PC-3 (cell line): Measurements from ENCODE around the gene NDUFA13. TPM values are rescaled to one million over a fixed set of nuclear protein-coding genes. Genes with fewer than 3 reads are reported as not detected.

Experiments
- ATAC-seq: fragments of 200-7000 bp; cut with Tn5 transposase; 2 replicates; pipeline ENCODE4 v1.9.1; 2020; ENCODE audit warnings: mild to moderate bottlenecking, moderate library complexity
- BruUV-seq: library from RNA; stranded (reverse); fragments of 400-500 nt; replicated peaks from 2 replicates; lab custom pipeline; 2021; lab: Mats Ljungman, UMichigan
- CTCF ChIA-PET: fragments of 300-600 bp; sonication (Branson Sonifier 250); formaldehyde crosslinking; loops from one replicate; lab custom pipeline; 2022; ENCODE audit warnings: antibody characterized with exemption; lab: Charles Lee
- POLR2A ChIA-PET: fragments of 300-600 bp; sonication (Branson Sonifier 250); formaldehyde crosslinking; loops from one replicate; lab custom pipeline; 2022; ENCODE audit warnings: antibody characterized with exemption; ENCODE audit not compliant: unreplicated experiment; lab: Charles Lee
- DNase-seq: peaks from one replicate; pipeline ENCODE4 v3.0.0-alpha.2; 2015
- H2AFZ ChIP-seq: fragments of 300-600 bp; sonication (generic); 2 replicates; pipeline ENCODE4 v1.6.0; 2016; ENCODE audit warnings: antibody characterized with exemption, low read length
- H3F3A ChIP-seq: fragments of 300-600 bp; sonication (generic); one replicate; pipeline ENCODE4 v1.6.0; 2017; ENCODE audit warnings: antibody characterized with exemption, low read length, control low read depth, mild to moderate bottlenecking; ENCODE audit not compliant: unreplicated experiment
- H3K27ac ChIP-seq: fragments of 300-600 bp; sonication (generic); 2 replicates; pipeline ENCODE4 v1.5.1; 2016; ENCODE audit warnings: mild to moderate bottlenecking, low read length
- H3K27me3 ChIP-seq: fragments of 300-600 bp; sonication (generic); 2 replicates; pipeline ENCODE4 v1.6.1; 2016; ENCODE audit warnings: low read length, mixed read lengths
- H3K36me3 ChIP-seq: fragments of 300-600 bp; sonication (generic); 2 replicates; pipeline ENCODE4 v1.6.1; 2016; ENCODE audit warnings: low read depth, mixed run types, low read length, mixed read lengths
- H3K4me1 ChIP-seq: fragments of 300-600 bp; sonication (generic); 2 replicates; pipeline ENCODE4 v1.5.1; 2016; ENCODE audit warnings: low read length; ENCODE audit not compliant: insufficient read depth
- H3K4me2 ChIP-seq: fragments of 300-600 bp; sonication (generic); 2 replicates; pipeline ENCODE4 v1.6.0; 2016; ENCODE audit warnings: low read length
- H3K4me3 ChIP-seq: fragments of 300-600 bp; sonication (generic); 2 replicates; pipeline ENCODE4 v1.5.1; 2016; ENCODE audit warnings: mild to moderate bottlenecking, low read length, mixed read lengths
- H3K79me2 ChIP-seq: fragments of 300-600 bp; sonication (generic); 2 replicates; pipeline ENCODE4 v1.6.1; 2017; ENCODE audit warnings: low read length, mixed read lengths
- H3K9ac ChIP-seq: fragments of 300-600 bp; sonication (generic); 2 replicates; pipeline ENCODE4 v1.6.0; 2016; ENCODE audit warnings: mild to moderate bottlenecking, low read length
- H3K9me2 ChIP-seq: fragments of 300-600 bp; sonication (generic); replicated peaks from 2 replicates; pipeline ENCODE4 v1.6.1; 2016; ENCODE audit warnings: mixed run types, low read length, mixed read lengths
- H3K9me3 ChIP-seq: fragments of 300-600 bp; sonication (generic); 2 replicates; pipeline ENCODE4 v1.6.1; 2016; ENCODE audit warnings: low read length, mixed read lengths
- H4K20me1 ChIP-seq: fragments of 300-600 bp; sonication (generic); 2 replicates; pipeline ENCODE4 v1.6.1; 2016; ENCODE audit warnings: low read length, mixed read lengths
- EZH2 ChIP-seq: fragments of 300-600 bp; sonication (generic); IDR thresholded peaks from one replicate; pipeline ENCODE4 v1.6.1; 2017; ENCODE audit warnings: antibody characterized with exemption, mild to moderate bottlenecking, low read length; ENCODE audit not compliant: unreplicated experiment
- EZH2phosphoT487 ChIP-seq: fragments of 300-600 bp; sonication (generic); IDR thresholded peaks from 2 replicates; pipeline ENCODE4 v1.6.1; 2018; ENCODE audit warnings: mild to moderate bottlenecking, antibody characterized with exemption, low read length, borderline replicate concordance
- intact Hi-C: fragments of 100-400 bp; cut with micrococcal nuclease; formaldehyde crosslinking; loops from 2 replicates; pipeline ENCODE4 v1.9.0; 2023
- total RNA-seq: library from RNA; depleted of rRNA; stranded (reverse); fragments of >200 nt; gene quantifications from 2 replicates; pipeline ENCODE4 v1.2.3, GENCODE V29; 2014
- TF ChIP-seq, protein P1 (sequence below): fragments of 300-600 bp; sonication (generic); conservative IDR thresholded peaks from 2 replicates; pipeline ENCODE4 v1.5.1; 2017; ENCODE audit warnings: antibody characterized with exemption, low read depth, mild to moderate bottlenecking, low read length

Gene NDUFA13
- total RNA-seq, 1 experiment from 2014 or later = 481 TPM

DNA sequence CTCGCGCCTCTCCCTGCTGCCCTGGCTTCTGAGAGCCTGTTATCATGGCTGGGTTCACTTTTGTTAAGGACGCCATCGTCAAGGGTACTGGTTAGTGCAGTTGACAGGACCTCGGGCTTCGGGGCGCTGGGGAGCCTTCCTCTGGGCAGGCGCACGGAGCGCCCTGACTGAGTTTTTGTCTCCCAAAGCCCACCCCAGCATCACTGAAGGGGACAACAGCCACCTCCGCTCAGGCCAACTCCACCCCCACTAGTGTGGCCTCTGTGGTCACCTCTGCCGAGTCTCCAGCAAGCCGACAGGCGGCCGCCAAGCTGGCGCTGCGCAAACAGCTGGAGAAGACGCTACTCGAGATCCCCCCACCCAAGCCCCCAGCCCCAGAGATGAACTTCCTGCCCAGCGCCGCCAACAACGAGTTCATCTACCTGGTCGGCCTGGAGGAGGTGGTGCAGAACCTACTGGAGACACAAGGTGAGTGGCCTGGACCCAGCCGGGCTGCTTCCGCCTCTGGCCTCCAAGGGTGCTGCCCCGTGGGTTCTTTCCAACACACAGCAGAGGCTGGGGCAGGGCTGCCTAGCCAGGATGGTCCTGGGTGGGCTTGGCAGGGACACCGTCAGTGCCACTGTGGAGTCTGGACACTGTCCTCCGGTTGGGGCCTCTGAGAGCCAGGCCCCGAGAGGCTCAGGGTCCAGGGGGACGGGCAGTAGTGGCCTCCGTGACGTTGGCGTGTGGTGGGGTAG lies 17.6 kb upstream of the NDUFA13 start:
- TF ChIP-seq, protein P1, sequence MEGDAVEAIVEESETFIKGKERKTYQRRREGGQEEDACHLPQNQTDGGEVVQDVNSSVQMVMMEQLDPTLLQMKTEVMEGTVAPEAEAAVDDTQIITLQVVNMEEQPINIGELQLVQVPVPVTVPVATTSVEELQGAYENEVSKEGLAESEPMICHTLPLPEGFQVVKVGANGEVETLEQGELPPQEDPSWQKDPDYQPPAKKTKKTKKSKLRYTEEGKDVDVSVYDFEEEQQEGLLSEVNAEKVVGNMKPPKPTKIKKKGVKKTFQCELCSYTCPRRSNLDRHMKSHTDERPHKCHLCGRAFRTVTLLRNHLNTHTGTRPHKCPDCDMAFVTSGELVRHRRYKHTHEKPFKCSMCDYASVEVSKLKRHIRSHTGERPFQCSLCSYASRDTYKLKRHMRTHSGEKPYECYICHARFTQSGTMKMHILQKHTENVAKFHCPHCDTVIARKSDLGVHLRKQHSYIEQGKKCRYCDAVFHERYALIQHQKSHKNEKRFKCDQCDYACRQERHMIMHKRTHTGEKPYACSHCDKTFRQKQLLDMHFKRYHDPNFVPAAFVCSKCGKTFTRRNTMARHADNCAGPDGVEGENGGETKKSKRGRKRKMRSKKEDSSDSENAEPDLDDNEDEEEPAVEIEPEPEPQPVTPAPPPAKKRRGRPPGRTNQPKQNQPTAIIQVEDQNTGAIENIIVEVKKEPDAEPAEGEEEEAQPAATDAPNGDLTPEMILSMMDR = no peak
- TF ChIP-seq EZH2 = no peak
- TF ChIP-seq EZH2phosphoT487 = no peak
- H3K4me3 ChIP-seq = no peak overlapping the region
- ChIA-PET POLR2A (no interaction called here), CTCF (no interaction called here)
- intact Hi-C loops = no loop called here
- peaks cover 36% of the 10 kb centered on the region for H3K36me3 ChIP-seq
- H3K79me2 ChIP-seq = no peaks in the 10 kb centered on the region; the same call in 1 of the 2 replicates
- no peak overlapping the region for H3K27ac ChIP-seq
- BruUV-seq = no TSS peak
- no peaks in the 10 kb centered on the region for H3K4me1 ChIP-seq
- no peaks in the 10 kb centered on the region for H4K20me1 ChIP-seq
- ATAC-seq (no peak), DNase-seq (no peak)
- no peak overlapping the region for H3K4me2 ChIP-seq
- H3K9me2 ChIP-seq = no peaks in the 10 kb centered on the region
- H3K27me3 ChIP-seq = no peaks in the 10 kb centered on the region
- H2AFZ ChIP-seq = no peak overlapping the region
- no peaks in the 10 kb centered on the region for H3K9me3 ChIP-seq
- H3K9ac ChIP-seq = no peak overlapping the region
- no peaks in the 10 kb centered on the region for H3F3A ChIP-seq

DNA sequence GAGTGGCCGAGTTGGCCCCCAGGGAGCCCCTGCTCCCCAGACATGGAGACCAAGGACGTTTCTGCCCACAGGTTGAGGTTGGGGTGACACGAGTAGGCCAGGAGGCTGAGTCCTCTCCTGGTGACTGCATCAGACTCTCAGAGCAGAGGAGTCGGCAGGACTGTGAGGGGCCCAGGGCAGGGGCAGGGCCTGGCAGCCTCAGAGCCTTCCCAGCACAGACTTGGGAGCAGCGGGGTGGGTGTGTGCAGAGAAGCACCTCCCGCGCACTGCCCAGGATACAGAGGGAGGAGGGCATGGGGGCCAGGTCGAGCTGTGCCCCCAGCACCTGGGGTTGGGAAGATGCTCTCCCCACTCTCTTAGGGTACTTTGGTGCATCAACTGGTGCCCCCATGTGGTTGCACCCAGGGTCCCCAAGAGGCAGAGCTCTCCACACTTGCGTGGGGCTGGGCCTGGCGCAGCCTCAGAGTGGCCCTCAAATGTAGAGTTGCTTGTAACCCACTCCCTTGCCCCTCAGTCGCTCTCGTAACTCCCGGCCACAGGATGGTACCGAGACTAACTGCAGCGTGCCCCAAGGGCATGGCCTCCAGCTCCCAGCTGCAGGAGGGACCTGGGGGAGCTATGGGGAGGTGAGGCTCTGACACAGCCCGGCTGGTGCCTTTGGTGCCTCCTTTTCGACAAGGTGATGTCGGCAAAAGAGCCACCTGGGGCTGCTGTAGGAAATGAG lies 16.6 kb upstream of the NDUFA13 start:
- intact Hi-C loops = no loop called here
- H3K36me3 ChIP-seq = peaks cover 36% of the 10 kb centered on the region
- H3K9me2 ChIP-seq = no peaks in the 10 kb centered on the region
- ATAC-seq (no peak), DNase-seq (no peak)
- ChIA-PET CTCF (no interaction called here), POLR2A (no interaction called here)
- H3K9ac ChIP-seq = no peak overlapping the region
- H3K9me3 ChIP-seq = no peaks in the 10 kb centered on the region
- H3K4me2 ChIP-seq = no peak overlapping the region
- H3K4me3 ChIP-seq = no peak overlapping the region
- no TSS peak for BruUV-seq
- no peak overlapping the region for H3K27ac ChIP-seq
- no peaks in the 10 kb centered on the region for H3K27me3 ChIP-seq
- no peaks in the 10 kb centered on the region for H3K4me1 ChIP-seq
- H3F3A ChIP-seq = no peaks in the 10 kb centered on the region
- no peaks in the 10 kb centered on the region for H3K79me2 ChIP-seq
- TF ChIP-seq EZH2phosphoT487 = no peak
- TF ChIP-seq, protein P1 = no peak
- no peak for TF ChIP-seq EZH2
- H4K20me1 ChIP-seq = no peaks in the 10 kb centered on the region
- H2AFZ ChIP-seq = no peak overlapping the region
